Measurements from ENCODE around the gene ANKRD37. TPM values are rescaled to one million over a fixed set of nuclear protein-coding genes. Genes with fewer than 3 reads are reported as not detected.
"Not testable (repeated sequence)": the region's sequence is repeated elsewhere in the genome, so short reads cannot be mapped to it uniquely, and the experiment has no call there.

The ANKRD37 gene
- polyA plus RNA-seq, result 10 to 100 TPM in 1 of 3 donors, 1 to 10 TPM in 2; 7.1 to 10.0 (median 8.4) TPM

GRCh38 chr4:185396724-185397385 lies at the start of gene ANKRD37:
ANKRD37 (plus strand) TSS chr4:185396841; CDS start chr4:185396924, 83 bp downstream.
- H3K36me3 Mint-ChIP-seq, result peaks cover 0 to 19% (median 8%) of the 10 kb centered on the region in 3 donors
- H3K27ac Mint-ChIP-seq, result peak within 1 kb of the TSS; percentile 97 to 99 (median 98)
- no peaks in the 10 kb centered on the region for H3K9me3 Mint-ChIP-seq
- peaks cover 0 to 8% (median 6%) of the 10 kb centered on the region in 3 donors for H3K27me3 Mint-ChIP-seq (ENCODE audit: low read depth in 3 of 3)
- peak within 1 kb of the TSS; percentile 94 to 98 (median 96) for H3K4me3 Mint-ChIP-seq
- peaks cover 19 to 26% of the 10 kb centered on the region in 2 donors for H3K4me1 Mint-ChIP-seq
- no peak for DNase-seq

- H3K4me3 Mint-ChIP-seq, result no peak overlapping the region
- H3K9me3 Mint-ChIP-seq, result no peaks in the 10 kb centered on the region
- no peak overlapping the region for H3K27ac Mint-ChIP-seq
- H3K4me1 Mint-ChIP-seq, result peaks cover 6 to 13% of the 10 kb centered on the region in 2 donors
- H3K27me3 Mint-ChIP-seq (ENCODE audit: low read depth in 3 of 3), result no peaks in the 10 kb centered on the region
- DNase-seq, result no peak
- peaks cover 36 to 62% (median 59%) of the 10 kb centered on the region in 3 donors for H3K36me3 Mint-ChIP-seq
Observed at GRCh38 chr4:185346975-185347601, 49.6 kb upstream of the ANKRD37 start.

- Mint-ChIP-seq H3K4me3 (no peak overlapping the region), H3K27ac (no peak overlapping the region), H3K36me3 (peaks cover 42 to 62% (median 59%) of the 10 kb centered on the region in 3 donors), H3K4me1 (no peaks in the 10 kb centered on the region), H3K9me3 (no peaks in the 10 kb centered on the region), H3K27me3 (ENCODE audit: low read depth in 3 of 3) (peaks cover 0 to 2% (median 0%) of the 10 kb centered on the region in 3 donors)
- no peak for DNase-seq
Observed at GRCh38 chr4:185351691-185352090, 45.0 kb upstream of the ANKRD37 start.

- no peak for DNase-seq
- Mint-ChIP-seq H3K27me3 (ENCODE audit: low read depth in 3 of 3) (peaks cover 0 to 2% (median 0%) of the 10 kb centered on the region in 3 donors), H3K36me3 (peaks cover 37 to 62% (median 54%) of the 10 kb centered on the region in 3 donors), H3K4me3 (no peak overlapping the region), H3K4me1 (no peaks in the 10 kb centered on the region), H3K27ac (no peak overlapping the region), H3K9me3 (no peaks in the 10 kb centered on the region)
Observed at GRCh38 chr4:185352202-185352601, 44.4 kb upstream of the ANKRD37 start.

GRCh38 chr4:185352741-185353140 lies 43.9 kb upstream of the ANKRD37 start:
- H3K4me3 Mint-ChIP-seq, result no peak overlapping the region

GRCh38 chr4:185357211-185357610 lies 39.4 kb upstream of the ANKRD37 start:
- no peak overlapping the region for H3K27ac Mint-ChIP-seq
- peaks cover 0 to 2% (median 0%) of the 10 kb centered on the region in 3 donors for H3K27me3 Mint-ChIP-seq (ENCODE audit: low read depth in 3 of 3)
- no peaks in the 10 kb centered on the region for H3K4me1 Mint-ChIP-seq
- H3K4me3 Mint-ChIP-seq, result no peak overlapping the region
- DNase-seq, result no peak
- H3K9me3 Mint-ChIP-seq, result no peaks in the 10 kb centered on the region
- H3K36me3 Mint-ChIP-seq, result peaks cover 20 to 42% (median 29%) of the 10 kb centered on the region in 3 donors

More at GRCh38 chr4:185352741-185353140, 43.9 kb upstream of the ANKRD37 start:
- DNase-seq, result no peak
- peak overlapping the region in 1 of 6 donors; percentile 10 for H3K27ac Mint-ChIP-seq
- H3K9me3 Mint-ChIP-seq, result no peaks in the 10 kb centered on the region
- peaks cover 0 to 2% (median 0%) of the 10 kb centered on the region in 3 donors for H3K27me3 Mint-ChIP-seq (ENCODE audit: low read depth in 3 of 3)
- H3K36me3 Mint-ChIP-seq, result peaks cover 37 to 65% (median 54%) of the 10 kb centered on the region in 3 donors
- no peaks in the 10 kb centered on the region for H3K4me1 Mint-ChIP-seq

- no peak overlapping the region for H3K4me3 Mint-ChIP-seq
Observed at GRCh38 chr4:185357733-185358440, 38.8 kb upstream of the ANKRD37 start.

GRCh38 chr4:185358514-185358913 lies 38.1 kb upstream of the ANKRD37 start:
- DNase-seq, result no peak
- peaks cover 16 to 37% (median 22%) of the 10 kb centered on the region in 3 donors for H3K36me3 Mint-ChIP-seq
- H3K4me1 Mint-ChIP-seq, result no peaks in the 10 kb centered on the region
- no peak overlapping the region for H3K4me3 Mint-ChIP-seq
- H3K27me3 Mint-ChIP-seq (ENCODE audit: low read depth in 3 of 3), result no peaks in the 10 kb centered on the region
- H3K27ac Mint-ChIP-seq, result no peak overlapping the region
- H3K9me3 Mint-ChIP-seq, result no peaks in the 10 kb centered on the region

More at GRCh38 chr4:185357733-185358440, 38.8 kb upstream of the ANKRD37 start:
- peaks cover 16 to 36% (median 22%) of the 10 kb centered on the region in 3 donors for H3K36me3 Mint-ChIP-seq
- DNase-seq, result no peak
- peak overlapping the region in 1 of 6 donors; percentile 41 for H3K27ac Mint-ChIP-seq
- no peaks in the 10 kb centered on the region for H3K27me3 Mint-ChIP-seq (ENCODE audit: low read depth in 3 of 3)
- no peaks in the 10 kb centered on the region for H3K9me3 Mint-ChIP-seq
- no peaks in the 10 kb centered on the region for H3K4me1 Mint-ChIP-seq

- DNase-seq, result no peak
- H3K9me3 Mint-ChIP-seq, result no peaks in the 10 kb centered on the region
- H3K36me3 Mint-ChIP-seq, result peaks cover 16 to 36% (median 22%) of the 10 kb centered on the region in 3 donors
- no peaks in the 10 kb centered on the region for H3K4me1 Mint-ChIP-seq
- no peak overlapping the region for H3K4me3 Mint-ChIP-seq
- no peaks in the 10 kb centered on the region for H3K27me3 Mint-ChIP-seq (ENCODE audit: low read depth in 3 of 3)
- H3K27ac Mint-ChIP-seq, result no peak overlapping the region
Observed at GRCh38 chr4:185358959-185359358, 37.7 kb upstream of the ANKRD37 start.

GRCh38 chr4:185359767-185360446 lies 36.7 kb upstream of the ANKRD37 start:
- Mint-ChIP-seq H3K27ac (no peak overlapping the region), H3K4me3 (no peak overlapping the region), H3K4me1 (no peaks in the 10 kb centered on the region), H3K36me3 (peaks cover 16 to 30% (median 22%) of the 10 kb centered on the region in 3 donors), H3K27me3 (ENCODE audit: low read depth in 3 of 3) (no peaks in the 10 kb centered on the region), H3K9me3 (no peaks in the 10 kb centered on the region)
- DNase-seq, result no peak

- Mint-ChIP-seq H3K27me3 (ENCODE audit: low read depth in 3 of 3) (no peaks in the 10 kb centered on the region), H3K36me3 (peaks cover 9 to 35% (median 13%) of the 10 kb centered on the region in 3 donors), H3K27ac (no peak overlapping the region), H3K4me1 (no peaks in the 10 kb centered on the region), H3K4me3 (no peak overlapping the region), H3K9me3 (no peaks in the 10 kb centered on the region)
- no peak for DNase-seq
Observed at GRCh38 chr4:185361872-185362271, 34.8 kb upstream of the ANKRD37 start.

- H3K27ac Mint-ChIP-seq; DNase-seq; H3K4me1 Mint-ChIP-seq; H3K4me3 Mint-ChIP-seq; H3K9me3 Mint-ChIP-seq; H3K27me3 Mint-ChIP-seq (ENCODE audit: low read depth in 3 of 3): not testable (repeated sequence)
- H3K36me3 Mint-ChIP-seq, result peaks cover 8 to 28% (median 11%) of the 10 kb centered on the region in 3 donors
Observed at GRCh38 chr4:185362570-185362969, 34.1 kb upstream of the ANKRD37 start.

- no peak for DNase-seq
- H3K36me3 Mint-ChIP-seq, result peaks cover 4 to 23% (median 8%) of the 10 kb centered on the region in 3 donors
- no peaks in the 10 kb centered on the region for H3K4me1 Mint-ChIP-seq
- H3K27me3 Mint-ChIP-seq (ENCODE audit: low read depth in 3 of 3), result no peaks in the 10 kb centered on the region
- no peak overlapping the region for H3K27ac Mint-ChIP-seq
- H3K4me3 Mint-ChIP-seq, result no peak overlapping the region
- no peaks in the 10 kb centered on the region for H3K9me3 Mint-ChIP-seq
Observed at GRCh38 chr4:185363251-185363650, 33.4 kb upstream of the ANKRD37 start.

Data from immature natural killer cell (primary cell).